Loucy (cell line): ENCODE results near the gene LANCL2.

Experiments used
- CTCF ChIP-seq: fragments of 200-600 bp; sonication (generic); conservative IDR thresholded peaks from 2 replicates; pipeline ENCODE4 v1.5.1; 2014; ENCODE audit warnings: mild to moderate bottlenecking, antibody characterized with exemption, low read length
- EZH2phosphoT487 ChIP-seq: fragments of 200-600 bp; IDR thresholded peaks from 2 replicates; pipeline ENCODE4 v1.6.1; 2018; ENCODE audit warnings: antibody characterized with exemption, mild to moderate bottlenecking, moderate library complexity, borderline replicate concordance

GRCh38 chr7:55427342-55427741, 62.2 kb downstream of the LANCL2 start:
- TF ChIP-seq CTCF (no peak), EZH2phosphoT487 (no peak)
